ENCODE data around the gene ADRA2C.

ADRA2C gene

GRCh38 chr4:3753726-3754412 is 12.3 kb upstream of the ADRA2C start:
- no peaks in the 10 kb centered on the region for H3K36me3 ChIP-seq (ENCODE audit: insufficient read depth, low read length)
- ATAC-seq (ENCODE audit: insufficient read depth, low read depth) (no peak), DNase-seq (no peak)
- no peak overlapping the region for H3K4me2 ChIP-seq (ENCODE audit: insufficient read depth, low read length)
- no peak overlapping the region for H2AFZ ChIP-seq (ENCODE audit: low read depth, low read length)
- no peak overlapping the region for H3K27ac ChIP-seq (ENCODE audit: low read length)
- no peaks in the 10 kb centered on the region for H3K4me1 ChIP-seq (ENCODE audit: insufficient read depth, low read length)
- no peak overlapping the region for H3K9ac ChIP-seq (ENCODE audit: low read depth, low read length)
- H3K79me2 ChIP-seq (ENCODE audit: insufficient read depth, low read length), result no peaks in the 10 kb centered on the region
- H3K4me3 ChIP-seq (ENCODE audit: low read depth in 1 of 2, low read length in 2 of 2), result no peak overlapping the region
- no peaks in the 10 kb centered on the region; the same call in 1 of the 2 replicates for H4K20me1 ChIP-seq (ENCODE audit: insufficient read depth, low read length)
- no peak for TF ChIP-seq EZH2 (IDR thresholded peaks at IDR 0.05; ENCODE audit: borderline replicate concordance, low read depth, low read length, severe bottlenecking)
- TF ChIP-seq CTCF (IDR thresholded peaks at IDR 0.05; ENCODE audit: borderline replicate concordance, extremely low read depth, low read length, poor library complexity, severe bottlenecking), result no peak
- peaks cover 4% of the 10 kb centered on the region for H3K27me3 ChIP-seq (ENCODE audit: insufficient read depth, low read length, poor library complexity)
- no peaks in the 10 kb centered on the region for H3K9me3 ChIP-seq (ENCODE audit: insufficient read depth, low read length, severe bottlenecking)

- Histone ChIP-seq H3K9me3 (ENCODE audit: insufficient read depth, low read length, severe bottlenecking) (no peaks in the 10 kb centered on the region), H3K4me2 (ENCODE audit: insufficient read depth, low read length) (no peak overlapping the region), H3K36me3 (ENCODE audit: insufficient read depth, low read length) (no peaks in the 10 kb centered on the region), H2AFZ (ENCODE audit: low read depth, low read length) (no peak overlapping the region), H4K20me1 (ENCODE audit: insufficient read depth, low read length) (no peaks in the 10 kb centered on the region; the same call in 1 of the 2 replicates), H3K27ac (ENCODE audit: low read length) (no peak overlapping the region), H3K27me3 (ENCODE audit: insufficient read depth, low read length, poor library complexity) (no peaks in the 10 kb centered on the region), H3K9ac (ENCODE audit: low read depth, low read length) (no peak overlapping the region), H3K4me3 (ENCODE audit: low read depth in 1 of 2, low read length in 2 of 2) (no peak overlapping the region), H3K4me1 (ENCODE audit: insufficient read depth, low read length) (no peaks in the 10 kb centered on the region), H3K79me2 (ENCODE audit: insufficient read depth, low read length) (no peaks in the 10 kb centered on the region)
- no peak for ATAC-seq (ENCODE audit: insufficient read depth, low read depth)
- TF ChIP-seq CTCF (IDR thresholded peaks at IDR 0.05; ENCODE audit: borderline replicate concordance, extremely low read depth, low read length, poor library complexity, severe bottlenecking), result no peak
- no peak for TF ChIP-seq EZH2 (IDR thresholded peaks at IDR 0.05; ENCODE audit: borderline replicate concordance, low read depth, low read length, severe bottlenecking)
- DNase-seq, result no peak
Observed at GRCh38 chr4:3756343-3757059, 9.7 kb upstream of the ADRA2C start.

- Histone ChIP-seq H3K9me3 (ENCODE audit: insufficient read depth, low read length, severe bottlenecking) (no peaks in the 10 kb centered on the region), H3K27ac (ENCODE audit: low read length) (no peak overlapping the region), H3K4me3 (ENCODE audit: low read depth in 1 of 2, low read length in 2 of 2) (no peak overlapping the region), H4K20me1 (ENCODE audit: insufficient read depth, low read length) (no peaks in the 10 kb centered on the region; the same call in 1 of the 2 replicates), H3K4me1 (ENCODE audit: insufficient read depth, low read length) (no peaks in the 10 kb centered on the region), H2AFZ (ENCODE audit: low read depth, low read length) (no peak overlapping the region), H3K4me2 (ENCODE audit: insufficient read depth, low read length) (no peak overlapping the region), H3K36me3 (ENCODE audit: insufficient read depth, low read length) (no peaks in the 10 kb centered on the region), H3K27me3 (ENCODE audit: insufficient read depth, low read length, poor library complexity) (no peaks in the 10 kb centered on the region), H3K79me2 (ENCODE audit: insufficient read depth, low read length) (no peaks in the 10 kb centered on the region), H3K9ac (ENCODE audit: low read depth, low read length) (no peak overlapping the region)
- no peak for TF ChIP-seq CTCF (IDR thresholded peaks at IDR 0.05; ENCODE audit: borderline replicate concordance, extremely low read depth, low read length, poor library complexity, severe bottlenecking)
- no peak for TF ChIP-seq EZH2 (IDR thresholded peaks at IDR 0.05; ENCODE audit: borderline replicate concordance, low read depth, low read length, severe bottlenecking)
- no peak for ATAC-seq (ENCODE audit: insufficient read depth, low read depth)
- DNase-seq, result no peak
Observed at GRCh38 chr4:3759236-3759635, 6.9 kb upstream of the ADRA2C start.
